HL-60 (cell line): Measurements from ENCODE around the gene FMN1.

ENCODE experiments used
- CTCF ChIP-seq: IDR thresholded peaks from one replicate; pipeline ENCODE4 v1.5.1; 2011; ENCODE audit warnings: low read length, control low read depth, inconsistent platforms; ENCODE audit not compliant: insufficient read depth
- POLR2AphosphoS5 ChIP-seq: IDR thresholded peaks from 2 replicates; pipeline ENCODE4 v1.6.1; 2012; ENCODE audit warnings: low read depth
- REST ChIP-seq: IDR thresholded peaks from 2 replicates; pipeline ENCODE4 v1.6.1; 2012; ENCODE audit warnings: low read depth; ENCODE audit not compliant: insufficient replicate concordance

- TF ChIP-seq CTCF (no peak), POLR2AphosphoS5 (no peak), REST (no peak)
Measured at GRCh38 chr15:33031324-33031821, 163.1 kb downstream of the FMN1 start.
